Measurements from ENCODE around the gene PTPRM.

- TF ChIP-seq CTCF (IDR thresholded peaks at IDR 0.05; ENCODE audit: low read depth, low read length) (no peak), POLR2A (IDR thresholded peaks at IDR 0.05; ENCODE audit: extremely low read depth, insufficient read length) (no peak), MYC (IDR thresholded peaks at IDR 0.05; ENCODE audit: low read depth, low read length) (no peak)
- TF ChIP-seq, protein P1, sequence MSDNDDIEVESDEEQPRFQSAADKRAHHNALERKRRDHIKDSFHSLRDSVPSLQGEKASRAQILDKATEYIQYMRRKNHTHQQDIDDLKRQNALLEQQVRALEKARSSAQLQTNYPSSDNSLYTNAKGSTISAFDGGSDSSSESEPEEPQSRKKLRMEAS (IDR thresholded peaks at IDR 0.05; ENCODE audit: low read depth, low read length) = no peak
Observed at GRCh38 chr18:7633171-7633570, 66.1 kb downstream of the PTPRM start.
